NCI-H748 treated with DMSO at 0.1 percent for 48 hours (cell line): Measurements from ENCODE around the gene FEZF1.
"Not testable (repeated sequence)": the region's sequence is repeated elsewhere in the genome, so short reads cannot be mapped to it uniquely, and the experiment has no call there.

Experiments used
- DNase-seq: peaks from one replicate; lab custom pipeline; 2025; lab: John Stamatoyannopoulos, UW

The FEZF1 gene

GRCh38 chr7:122307228-122307621 is 2.7 kb upstream of the FEZF1 start:
- DNase-seq = no peak

GRCh38 chr7:122306320-122307227 is 2.0 kb upstream of the FEZF1 start:
- DNase-seq = no peak

DNA sequence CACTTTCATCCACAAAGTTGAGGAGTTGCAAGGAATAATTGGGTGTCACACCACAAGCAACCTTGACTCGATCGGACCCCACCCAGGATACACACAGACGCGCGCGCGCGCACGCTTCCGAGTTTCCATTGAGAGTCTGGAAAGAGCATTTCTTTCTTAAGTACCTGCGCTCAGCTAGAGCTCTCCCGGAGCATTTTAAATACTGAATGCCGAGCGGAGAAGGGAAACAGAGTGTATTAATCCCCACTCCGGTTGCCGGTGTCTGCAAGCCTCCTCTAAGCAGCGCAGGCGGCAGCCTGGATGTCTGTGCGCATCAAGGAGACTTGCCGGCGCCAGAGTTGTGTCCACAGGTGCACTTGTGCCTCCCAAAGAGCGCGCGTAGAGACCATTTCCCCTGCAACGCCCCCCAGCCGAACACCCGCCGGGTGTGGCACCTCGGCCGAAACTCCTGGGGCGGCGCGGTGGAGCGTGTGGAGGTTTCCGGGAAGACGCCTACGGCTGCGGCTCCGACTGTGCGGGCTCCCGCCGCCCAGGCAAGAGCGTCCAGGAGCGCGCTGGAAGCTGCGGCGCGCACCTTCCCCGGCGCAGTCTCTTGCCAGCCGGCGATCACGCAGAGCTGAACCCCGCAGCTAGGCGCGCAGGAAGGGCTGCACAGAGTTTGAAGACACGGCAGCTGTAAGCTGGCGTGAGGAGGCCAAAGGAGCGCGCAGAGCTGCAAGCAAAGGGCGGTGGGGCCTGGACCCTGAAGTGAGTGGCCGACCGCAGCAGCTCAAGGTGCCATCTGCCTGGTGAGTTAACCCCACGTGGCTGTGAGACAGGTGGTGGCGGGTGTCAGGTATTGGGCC is 1.1 kb upstream of the FEZF1 start:
- peak; percentile 86 for DNase-seq

- no peak for DNase-seq
Observed at GRCh38 chr7:122304996-122305421, 459 bp upstream of the FEZF1 start.

- no peak for DNase-seq
Observed at GRCh38 chr7:122303531-122304318, 825 bp downstream of the FEZF1 start.

- DNase-seq = no peak
Observed at GRCh38 chr7:122302761-122303530, 1.6 kb downstream of the FEZF1 start.

DNA sequence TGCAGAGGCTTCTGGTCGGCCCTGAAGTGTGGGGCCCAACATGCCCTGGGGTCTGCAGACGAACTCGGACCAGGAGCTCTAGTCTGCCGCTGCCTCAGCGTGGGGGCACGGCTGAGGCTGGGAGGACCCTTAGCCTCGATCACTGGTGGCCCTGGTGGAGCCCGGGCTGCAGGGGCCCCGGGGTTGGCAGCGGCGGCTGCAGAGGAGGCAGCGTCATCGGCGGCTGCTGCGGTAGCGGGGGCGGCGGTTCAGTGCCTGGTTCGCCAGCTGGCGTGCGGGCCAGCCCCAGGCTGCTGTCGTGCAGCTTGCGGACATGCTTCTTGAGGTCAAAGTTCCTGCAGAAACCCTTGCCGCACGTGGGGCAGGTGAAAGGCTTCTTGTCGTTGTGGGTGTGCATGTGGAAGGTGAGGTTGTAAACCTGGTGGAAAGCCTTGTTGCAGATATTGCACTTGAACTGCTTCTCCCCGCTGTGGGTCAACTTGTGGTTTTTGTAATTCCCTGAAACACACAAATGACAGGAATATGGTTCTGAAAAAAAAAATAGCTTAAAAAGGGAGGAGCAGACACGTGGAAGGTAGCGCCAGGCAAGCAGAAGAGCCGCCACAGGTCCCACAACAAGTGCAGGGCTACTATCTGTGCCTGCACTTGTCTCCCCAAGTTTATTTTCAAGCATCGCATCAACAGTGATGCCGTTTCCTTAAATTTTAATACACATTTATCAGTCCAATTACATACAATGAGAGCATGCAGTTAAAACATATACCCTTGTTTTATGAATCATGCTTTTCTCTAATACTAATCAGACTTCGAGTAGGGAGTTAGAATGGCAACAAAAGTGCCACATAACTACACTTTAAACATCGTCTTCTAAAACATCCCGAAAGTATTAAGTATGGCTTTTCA is 2.4 kb downstream of the FEZF1 start:
- no peak for DNase-seq

- DNase-seq = no peak
Observed at GRCh38 chr7:122300956-122301833, 3.4 kb downstream of the FEZF1 start.

GRCh38 chr7:122300211-122300932 is 4.2 kb downstream of the FEZF1 start:
- DNase-seq = no peak

- no peak for DNase-seq
Observed at GRCh38 chr7:122299624-122300210, 4.8 kb downstream of the FEZF1 start.

GRCh38 chr7:122298618-122299017 is 5.9 kb downstream of the FEZF1 start:
- no peak for DNase-seq

DNA sequence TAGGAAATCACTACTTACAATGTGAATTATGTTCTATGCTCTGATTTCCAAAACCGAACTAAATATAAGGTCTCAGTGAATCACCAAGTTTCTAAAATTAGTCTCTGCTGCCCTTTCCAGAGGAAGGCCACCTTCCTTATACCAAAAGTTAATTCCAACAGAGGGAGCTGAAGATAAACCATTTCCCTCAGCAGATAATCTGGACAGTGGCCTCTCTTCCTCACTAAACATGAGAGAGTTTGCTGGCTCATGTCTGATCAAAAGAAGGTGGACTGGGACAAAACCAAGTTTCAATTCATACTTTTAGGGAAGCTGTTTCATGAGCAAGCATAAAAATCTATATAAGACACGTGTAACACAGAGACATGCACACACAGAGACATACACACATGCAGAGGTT is 6.4 kb downstream of the FEZF1 start:
- DNase-seq = no peak

GRCh38 chr7:122291189-122291588 is 13.4 kb downstream of the FEZF1 start:
- DNase-seq = no peak

DNA sequence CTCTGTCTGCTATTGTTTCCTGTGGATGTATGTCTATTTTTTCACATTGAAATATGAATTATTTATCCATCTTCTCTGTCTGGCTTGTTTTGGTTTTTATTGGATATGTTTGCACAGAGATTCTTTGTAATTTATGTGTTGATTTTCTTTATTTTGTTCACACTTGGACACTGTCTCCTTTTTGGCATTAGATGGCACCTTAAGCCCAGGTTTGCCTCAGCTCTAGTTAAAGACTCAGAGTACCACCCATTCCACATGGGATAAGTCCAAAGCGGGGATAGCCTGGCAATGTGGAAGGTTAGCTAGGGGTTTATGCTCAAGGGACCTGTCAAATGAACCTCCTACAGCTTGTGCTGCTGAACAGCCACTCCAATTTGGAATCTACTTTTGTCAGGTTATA is 14.1 kb downstream of the FEZF1 start:
- no peak for DNase-seq

GRCh38 chr7:122289426-122289825 is 15.1 kb downstream of the FEZF1 start:
- no peak for DNase-seq

GRCh38 chr7:122284608-122285007 is 19.9 kb downstream of the FEZF1 start:
- not testable (repeated sequence) for DNase-seq

DNA sequence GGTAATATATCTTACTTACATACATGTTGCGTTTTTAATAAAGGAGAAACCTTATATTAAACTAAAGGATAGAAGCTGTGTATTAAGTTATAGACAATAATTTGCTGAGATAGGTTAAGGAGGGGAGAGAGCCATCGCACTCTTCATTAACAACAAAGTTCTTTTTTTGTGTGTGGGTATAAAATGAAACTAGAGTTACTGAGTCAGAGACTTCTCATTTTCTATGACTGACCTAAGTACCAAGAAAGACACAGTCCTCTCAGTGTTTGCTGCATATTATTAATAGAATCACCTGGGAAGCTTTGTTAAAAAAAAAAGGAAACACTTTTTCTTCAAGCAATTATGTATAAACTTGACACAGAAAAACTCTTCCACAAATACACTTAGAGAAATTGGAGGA is 31.4 kb downstream of the FEZF1 start:
- no peak for DNase-seq

GRCh38 chr7:122269241-122269640 is 35.3 kb downstream of the FEZF1 start:
- DNase-seq = no peak
